A549 (cell line): ENCODE measurements around the gene AGTRAP. TPM values are rescaled to one million over a fixed set of nuclear protein-coding genes. Genes with fewer than 3 reads are reported as not detected.

Experiments used
- ATAC-seq, 2 experiments: fragments of 200-7000 bp in 1 of 2; fragments of >200 bp in 1 of 2; cut with Nextera tagmentation in 1 of 2; cut with Tn5 transposase in 1 of 2; 3 replicates each; pipeline versions ENCODE4 v1.8.0 to v1.9.1; 2018 to 2020; ENCODE audit warnings: mild to moderate bottlenecking in 1 of 2, moderate library complexity in 1 of 2
- CTCF ChIA-PET: fragments of 300-600 bp; sonication (Branson Sonifier 250); formaldehyde crosslinking; extraction: SDS; loops from one replicate; lab custom pipeline; 2021; ENCODE audit warnings: antibody characterized with exemption, inconsistent platforms; lab: Yijun Ruan, JAX
- POLR2A ChIA-PET: fragments of 350-600 bp; formaldehyde crosslinking; extraction: SDS; loops from one replicate; lab custom pipeline; 2021; ENCODE audit warnings: antibody characterized with exemption, inconsistent platforms; lab: Yijun Ruan, JAX
- DNase-seq, 2 experiments: peaks; one replicate each; pipeline versions ENCODE4 v3.0.0 to v3.0.0-alpha.2; 2011 to 2016; ENCODE audit warnings: low read depth in 1 of 2, low spot score in 1 of 2
- FAIRE-seq: peaks from 2 replicates; lab custom pipeline; 2011; peaks lifted over from hg19 to GRCh38; lab: Jason Lieb, UNC
- H3K27ac ChIP-seq, 2 experiments: fragments of >200 bp; sonication (Bioruptor Twin); formaldehyde crosslinking; 3 replicates each; pipeline ENCODE4 v1.5.1; 2016 to 2017
- H3K4me1 ChIP-seq: fragments of >200 bp; sonication (Bioruptor Twin); formaldehyde crosslinking; 3 replicates; pipeline ENCODE4 v1.6.1; 2016
- H3K4me2 ChIP-seq: fragments of >200 bp; sonication (Bioruptor Twin); formaldehyde crosslinking; 3 replicates; pipeline ENCODE4 v1.6.1; 2016
- H3K4me3 ChIP-seq: fragments of >200 bp; sonication (Bioruptor Twin); formaldehyde crosslinking; 3 replicates; pipeline ENCODE4 v1.5.1; 2016
- H3K9me3 ChIP-seq: fragments of >200 bp; sonication (Bioruptor Twin); formaldehyde crosslinking; 3 replicates; pipeline ENCODE4 v1.6.1; 2016
- BHLHE40 ChIP-seq: IDR thresholded peaks from 2 replicates; pipeline ENCODE4 v1.6.1; 2012; ENCODE audit warnings: low read depth, low read length, inconsistent platforms
- CBX8 ChIP-seq: fragments of 200-600 bp; sonication (generic); IDR thresholded peaks from 2 replicates; pipeline ENCODE4 v1.6.1; 2016
- E2F6 ChIP-seq: IDR thresholded peaks from 2 replicates; pipeline ENCODE4 v1.6.1; 2012; ENCODE audit warnings: low read depth, borderline replicate concordance
- EHMT2 ChIP-seq: fragments of 200-600 bp; sonication (generic); IDR thresholded peaks from 2 replicates; pipeline ENCODE4 v1.6.1; 2016; ENCODE audit warnings: antibody characterized with exemption, low read depth, mild to moderate bottlenecking, moderate library complexity
- ELK1 ChIP-seq: fragments of 150-350 bp; IDR thresholded peaks from 2 replicates; pipeline ENCODE4 v1.6.1; 2014; ENCODE audit warnings: low read depth, mild to moderate bottlenecking, low read length
- ESRRA ChIP-seq: fragments of 150-350 bp; IDR thresholded peaks from 2 replicates; pipeline ENCODE4 v1.6.1; 2014; ENCODE audit warnings: mild to moderate bottlenecking, low read length, borderline replicate concordance
- FOSB ChIP-seq: fragments of 250-450 bp; sonication (Bioruptor Pico); IDR thresholded peaks from 2 replicates; pipeline ENCODE4 v1.5.0; 2020; ENCODE audit warnings: mild to moderate bottlenecking, moderate library complexity
- HOXB5 ChIP-seq: fragments of 250-450 bp; sonication (Bioruptor Pico); IDR thresholded peaks from 2 replicates; pipeline ENCODE4 v1.5.0; 2020; ENCODE audit warnings: mild to moderate bottlenecking, moderate library complexity
- KDM1A ChIP-seq: fragments of 200-600 bp; sonication (generic); IDR thresholded peaks from 2 replicates; pipeline ENCODE4 v1.6.1; 2016; ENCODE audit warnings: low read depth, mild to moderate bottlenecking
- MAX ChIP-seq: IDR thresholded peaks from 2 replicates; pipeline ENCODE4 v1.6.1; 2012
- NFE2L2 ChIP-seq: fragments of 150-350 bp; conservative IDR thresholded peaks from 2 replicates; pipeline ENCODE4 v1.6.1; 2014; ENCODE audit warnings: low read length
- POLR2AphosphoS2 ChIP-seq: conservative IDR thresholded peaks from 2 replicates; pipeline ENCODE4 v1.6.1; 2012; ENCODE audit warnings: low read length, improper control_type of control experiment, inconsistent platforms
- RAD21 ChIP-seq, 2 experiments: fragments of >200 bp in 1 of 2; sonication (Bioruptor Twin) in 1 of 2; formaldehyde crosslinking in 1 of 2; IDR thresholded peaks in 1 of 2; conservative IDR thresholded peaks in 1 of 2; 2 replicates in 1 of 2; 3 replicates in 1 of 2; pipeline ENCODE4 v1.6.1; 2012 to 2018; ENCODE audit warnings: inconsistent platforms in 1 of 2
- RARB ChIP-seq: fragments of 250-450 bp; sonication (Bioruptor Pico); IDR thresholded peaks from 2 replicates; pipeline ENCODE4 v1.8.0; 2021; ENCODE audit warnings: mild to moderate bottlenecking, moderate library complexity
- RCOR1 ChIP-seq: fragments of 150-350 bp; IDR thresholded peaks from 2 replicates; pipeline ENCODE4 v1.6.1; 2014; ENCODE audit warnings: antibody characterized with exemption, low read length, low read depth
- RFX5 ChIP-seq: fragments of 450-650 bp; IDR thresholded peaks from 2 replicates; pipeline ENCODE4 v1.7.1; 2014; ENCODE audit warnings: antibody characterized with exemption, mild to moderate bottlenecking, moderate library complexity
- SMC3 ChIP-seq: fragments of >200 bp; sonication (Bioruptor Twin); formaldehyde crosslinking; IDR thresholded peaks from 3 replicates; pipeline ENCODE4 v1.6.1; 2018; ENCODE audit warnings: inconsistent platforms
- ZNF302 ChIP-seq: fragments of 250-450 bp; sonication (Bioruptor Pico); IDR thresholded peaks from 2 replicates; pipeline ENCODE4 v1.9.0; 2021; ENCODE audit warnings: inconsistent platforms, mild to moderate bottlenecking, moderate library complexity
- WGBS: methylation state at CpG from one replicate; pipeline ENCODE4 v1.1.6; 2017; ENCODE audit errors: missing lambda C conversion rate; 5-methylcytosine and 5-hydroxymethylcytosine counted together
- polyA plus RNA-seq, 4 experiments: library from polyadenylated mRNA; depleted of rRNA in 3 of 4; stranded (reverse); fragments of >200 nt; fragmentation: RNase III in 1 of 4; extraction: RNeasy Plus Mini Kit Qiagen cat#74134 plus additional on column Dnase treatment in 1 of 4; gene quantifications; 2 replicates in 3 of 4; 3 replicates in 1 of 4; pipeline ENCODE4 v1.2.3, GENCODE V29; 2011 to 2017

AGTRAP gene
- polyA plus RNA-seq, 2 of the 4 experiments (the other 2 are of a cell fraction): 26.9 to 57.5 TPM

GRCh38 chr1:11703357-11704193 lies 32.4 kb upstream of the AGTRAP start:
- ATAC-seq (peak in 1 of 2 experiments; percentile 16; a peak in 1 of 6 replicates), DNase-seq (no peak), FAIRE-seq (no peak)
- TF ChIP-seq EHMT2 (no peak), SMC3 (no peak), CBX8 (no peak), ZNF302 (CRISPR knock-in tag) (no peak)
- 37% methylated on average over 7 of the region's 8 CpGs for WGBS
- no peaks in the 10 kb centered on the region for H3K9me3 ChIP-seq
- no peak overlapping the region for H3K27ac ChIP-seq
- no peaks in the 10 kb centered on the region for H3K4me1 ChIP-seq
- POLR2A ChIA-PET: no interaction called here
- H3K4me3 ChIP-seq: no peak overlapping the region
- CTCF ChIA-PET: interaction anchor here (2.7 to 3.1 kb wide), 2 partner anchors 16 to 53 kb away, joined by 9 to 10 read pairs; no protein-coding TSS in a partner anchor
- no peak overlapping the region for H3K4me2 ChIP-seq

- POLR2A ChIA-PET: no interaction called here
- H3K4me3 ChIP-seq: no peak overlapping the region
Measured at GRCh38 chr1:11704194-11704529, 31.8 kb upstream of the AGTRAP start.

GRCh38 chr1:11704691-11705475 lies 31.1 kb upstream of the AGTRAP start:
- H3K9me3 ChIP-seq: no peaks in the 10 kb centered on the region
- FAIRE-seq: no peak
- ChIA-PET POLR2A (no interaction called here), CTCF (interaction anchor here (0.8 to 3.1 kb wide), 6 partner anchors 10 to 63 kb away, joined by 3 to 10 read pairs (median 5); no protein-coding TSS in a partner anchor)
- 0 out of 3 replicates have a peak, but pooled peaks cover 4% of the 10 kb centered on the region for H3K4me1 ChIP-seq
- no peak for ATAC-seq
- no peak overlapping the region for H3K4me2 ChIP-seq
- 39% methylated on average over 8 of the region's 22 CpGs for WGBS
- no peak overlapping the region for H3K27ac ChIP-seq
- no peak for TF ChIP-seq ESRRA
- TF ChIP-seq CBX8: no peak
- TF ChIP-seq BHLHE40: no peak
- no peak for TF ChIP-seq NFE2L2
- no peak for TF ChIP-seq FOSB (CRISPR knock-in tag)
- no peak for TF ChIP-seq ELK1
- TF ChIP-seq RARB: no peak
- no peak for DNase-seq
- H3K4me3 ChIP-seq: no peak overlapping the region

More at GRCh38 chr1:11704194-11704529, 31.8 kb upstream of the AGTRAP start:
- ATAC-seq (peak in 1 of 2 experiments; percentile 13; a peak in 1 of 6 replicates), DNase-seq (no peak), FAIRE-seq (no peak)
- Histone ChIP-seq H3K27ac (no peak overlapping the region), H3K4me2 (no peak overlapping the region), H3K4me1 (0 out of 3 replicates have a peak, but pooled peaks cover 4% of the 10 kb centered on the region), H3K9me3 (no peaks in the 10 kb centered on the region)
- TF ChIP-seq RFX5 (no peak), HOXB5 (CRISPR knock-in tag) (no peak), MAX (no peak), RARB (no peak), POLR2AphosphoS2 (no peak), KDM1A (no peak), EHMT2 (no peak), E2F6 (no peak), RCOR1 (no peak), RAD21 (conservative IDR thresholded peaks at IDR 0.05 in 1 of 2, IDR thresholded peaks at IDR 0.05 in 1 of 2) (no peak)
- CTCF ChIA-PET: interaction anchor here (0.8 to 3.1 kb wide), 4 partner anchors 9 to 54 kb away, joined by 3 to 10 read pairs (median 6); no protein-coding TSS in a partner anchor
- WGBS: 60% methylated on average over 9 of the region's 11 CpGs
